KOPT-K1 (cell line): Measurements from ENCODE around the gene SAMD4B.
"Not testable (repeated sequence)": the region's sequence is repeated elsewhere in the genome, so short reads cannot be mapped to it uniquely, and the experiment has no call there.

ENCODE experiments used
- H3K27ac ChIP-seq: fragments of 200-600 bp; sonication (generic); 2 replicates; pipeline ENCODE4 v1.5.1; 2016; ENCODE audit warnings: antibody characterized with exemption, mild to moderate bottlenecking, low read depth, low read length; ENCODE audit not compliant: poor library complexity, severe bottlenecking
- H3K36me3 ChIP-seq: fragments of 200-600 bp; sonication (generic); 2 replicates; pipeline ENCODE4 v1.5.1; 2017; ENCODE audit warnings: antibody characterized with exemption, mild to moderate bottlenecking, low read length, moderate library complexity; ENCODE audit not compliant: insufficient read depth
- H3K9me3 ChIP-seq: fragments of 200-600 bp; sonication (generic); 2 replicates; pipeline ENCODE4 v1.5.1; 2017; ENCODE audit warnings: antibody characterized with exemption, low read length, mild to moderate bottlenecking; ENCODE audit not compliant: insufficient read depth, poor library complexity, severe bottlenecking

Gene SAMD4B

DNA sequence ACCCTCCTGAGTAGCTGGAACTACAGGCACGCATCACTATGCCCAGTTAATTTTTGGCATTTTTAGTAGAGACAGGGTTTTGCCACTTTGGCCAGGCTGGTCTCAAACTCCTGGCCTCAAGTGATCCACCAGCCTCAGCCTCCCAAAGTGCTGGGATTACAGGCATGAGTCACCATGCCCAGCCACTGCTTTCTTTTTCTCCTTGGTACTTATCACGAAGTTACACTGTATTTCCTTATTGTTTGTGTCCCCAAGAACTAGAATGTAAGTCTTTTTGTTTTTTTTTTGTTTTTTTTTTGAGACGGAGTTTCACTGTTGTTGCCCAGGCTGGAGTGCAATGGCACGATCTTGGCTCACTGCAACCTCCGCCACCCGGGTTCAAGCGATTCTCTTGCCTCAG, 2.1 kb upstream of the SAMD4B start:
- H3K27ac ChIP-seq, H3K36me3 ChIP-seq, H3K9me3 ChIP-seq: not testable (repeated sequence)

DNA sequence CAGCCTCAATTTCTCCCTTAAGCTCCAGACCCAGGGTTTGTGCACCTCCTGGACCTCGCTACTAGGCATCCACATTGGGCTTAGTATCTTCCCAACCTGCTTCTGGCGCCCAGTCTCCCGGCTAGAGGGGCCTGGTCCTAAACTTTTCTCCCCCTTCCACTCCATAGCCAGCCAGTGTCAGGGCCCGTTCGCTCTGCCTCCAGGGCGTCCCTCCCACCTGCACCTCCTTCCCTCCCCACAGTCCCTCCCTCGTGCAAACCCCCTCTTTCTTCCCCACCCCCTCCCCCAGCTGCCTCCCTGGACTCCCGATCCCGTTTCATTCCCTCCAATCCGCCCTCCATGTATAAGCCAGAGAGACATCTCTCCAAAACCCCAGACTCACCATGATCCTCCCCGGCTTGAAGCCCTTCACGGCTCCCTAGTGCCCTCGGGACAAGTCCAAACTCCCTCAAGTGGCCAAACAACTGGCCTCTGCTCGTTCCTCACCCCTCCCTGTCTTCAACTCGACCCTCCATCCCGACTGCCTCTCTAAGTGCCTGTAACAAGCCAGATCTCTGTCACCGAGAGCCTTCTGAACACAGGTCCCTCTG, 997 bp upstream of the SAMD4B start:
- Histone ChIP-seq H3K27ac (peak overlapping the region; percentile 80), H3K36me3 (peaks cover 11% of the 10 kb centered on the region), H3K9me3 (no peaks in the 10 kb centered on the region)

DNA sequence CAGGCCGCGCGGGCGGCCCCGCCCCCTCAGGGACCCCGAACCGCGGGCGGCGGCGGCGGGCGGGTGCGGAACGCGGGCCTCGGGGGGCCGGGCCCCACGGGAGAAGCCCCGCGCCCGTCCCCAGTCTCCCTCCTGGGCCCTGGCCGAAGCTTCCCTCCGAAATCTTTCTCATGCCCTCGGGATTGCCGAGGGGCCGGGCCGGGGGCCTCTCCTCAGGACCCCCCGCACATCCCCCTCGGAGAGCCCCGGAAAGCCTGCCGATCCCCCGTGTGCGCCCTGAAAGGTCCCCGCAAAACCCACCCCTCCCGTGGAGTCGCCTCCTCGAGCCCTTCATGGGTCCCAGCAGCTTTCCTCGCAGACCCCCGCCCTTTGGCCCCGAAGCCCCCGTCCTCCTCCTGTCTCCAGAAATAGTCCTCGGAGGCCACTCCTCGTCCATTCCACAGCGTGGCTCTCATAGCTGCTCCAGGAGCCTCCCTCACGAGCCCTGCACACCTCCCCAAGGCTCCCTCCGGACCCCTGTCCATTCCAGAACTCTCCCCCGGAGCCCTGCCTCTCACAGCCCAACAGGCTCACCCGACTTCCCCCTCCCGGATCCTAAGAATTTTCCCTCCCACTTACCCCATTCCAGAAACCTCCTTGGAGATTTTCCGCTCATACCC, 555 bp downstream of the SAMD4B start:
- Histone ChIP-seq H3K27ac (peak overlapping the region; percentile 59), H3K36me3 (peaks cover 13% of the 10 kb centered on the region), H3K9me3 (no peaks in the 10 kb centered on the region)

DNA sequence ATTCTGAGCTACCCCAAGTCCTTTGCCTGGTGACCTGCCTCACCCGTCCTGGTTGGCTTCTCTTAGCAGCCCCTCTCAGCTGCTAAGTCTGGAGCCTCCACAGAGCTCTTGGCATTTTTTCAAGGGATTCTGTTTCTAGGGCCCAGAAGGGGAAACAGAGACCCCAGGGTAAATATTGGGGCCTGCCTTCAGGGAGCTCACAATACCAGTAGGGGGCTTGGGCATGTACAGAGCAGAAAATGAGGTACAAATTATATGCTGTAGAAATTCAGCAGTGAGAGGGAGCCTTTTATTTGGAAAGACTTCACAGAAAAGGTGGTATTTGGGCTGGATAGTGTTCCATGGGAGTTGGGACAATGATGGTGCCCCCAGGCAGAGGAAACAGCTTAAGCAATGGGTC, 3.7 kb downstream of the SAMD4B start:
- H3K9me3 ChIP-seq, result no peaks in the 10 kb centered on the region
- peaks cover 39% of the 10 kb centered on the region for H3K36me3 ChIP-seq
- H3K27ac ChIP-seq, result no peak overlapping the region

DNA sequence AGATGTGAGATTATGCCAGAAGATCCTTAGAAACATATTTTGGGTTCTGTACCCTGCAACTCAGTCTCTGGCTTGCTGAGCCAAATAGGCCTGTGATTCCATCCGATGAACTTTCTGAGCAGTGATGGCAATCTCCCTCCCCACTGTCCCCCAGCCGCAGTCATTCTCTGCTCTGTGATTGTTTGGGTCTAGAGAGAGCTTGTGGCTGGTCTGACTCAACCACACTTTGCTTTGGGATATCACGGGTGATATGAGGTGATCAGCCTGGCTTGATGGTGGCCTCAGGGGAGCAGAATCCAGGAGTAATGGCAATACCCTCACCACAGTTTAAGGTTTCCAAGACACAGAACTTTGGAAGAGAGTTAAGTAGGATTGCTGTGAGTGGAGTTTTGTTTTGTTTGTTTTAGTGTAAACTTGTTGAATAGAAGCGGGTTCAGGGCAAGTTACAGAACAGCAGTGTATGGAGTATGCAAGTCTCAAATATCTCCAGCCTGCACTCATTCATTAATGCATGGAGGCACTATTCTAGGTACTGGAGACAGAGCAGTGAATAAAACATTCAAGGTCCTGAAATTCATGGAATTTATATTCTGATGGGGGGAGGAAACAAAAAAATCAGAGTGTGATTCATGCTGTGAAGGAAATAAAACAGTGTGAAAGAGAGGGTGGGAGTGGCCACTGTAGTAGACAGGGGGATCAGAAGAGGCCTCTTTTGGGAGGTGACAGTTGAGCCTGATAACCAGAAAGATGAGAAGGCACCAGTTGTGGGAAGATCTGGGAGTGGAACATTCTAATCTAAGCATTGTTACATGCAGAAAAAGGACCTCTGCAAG, 5.3 kb downstream of the SAMD4B start:
- Histone ChIP-seq H3K9me3 (no peaks in the 10 kb centered on the region), H3K27ac (no peak overlapping the region), H3K36me3 (peaks cover 50% of the 10 kb centered on the region)

DNA sequence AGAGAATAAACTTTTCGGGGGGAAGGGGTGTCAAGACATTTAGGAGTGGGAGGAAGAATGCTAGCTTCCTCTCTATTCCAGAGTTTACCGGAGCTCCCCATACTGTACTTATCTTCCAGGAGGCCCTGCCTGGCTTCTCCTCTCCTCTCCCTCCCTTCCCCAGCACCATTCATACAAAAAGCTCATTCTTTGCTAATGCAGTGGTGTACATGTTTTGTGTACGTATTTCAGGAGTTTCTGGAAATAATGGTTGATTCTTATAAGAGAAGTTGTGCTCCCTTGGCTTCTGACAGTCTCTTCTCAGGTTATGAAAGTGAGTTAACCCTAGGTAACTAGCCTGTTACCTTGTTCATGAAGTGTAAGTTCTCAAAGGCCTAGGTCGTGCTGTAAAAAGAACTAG, 7.1 kb downstream of the SAMD4B start:
- peaks cover 66% of the 10 kb centered on the region for H3K36me3 ChIP-seq
- no peaks in the 10 kb centered on the region for H3K9me3 ChIP-seq
- H3K27ac ChIP-seq, result no peak overlapping the region

DNA sequence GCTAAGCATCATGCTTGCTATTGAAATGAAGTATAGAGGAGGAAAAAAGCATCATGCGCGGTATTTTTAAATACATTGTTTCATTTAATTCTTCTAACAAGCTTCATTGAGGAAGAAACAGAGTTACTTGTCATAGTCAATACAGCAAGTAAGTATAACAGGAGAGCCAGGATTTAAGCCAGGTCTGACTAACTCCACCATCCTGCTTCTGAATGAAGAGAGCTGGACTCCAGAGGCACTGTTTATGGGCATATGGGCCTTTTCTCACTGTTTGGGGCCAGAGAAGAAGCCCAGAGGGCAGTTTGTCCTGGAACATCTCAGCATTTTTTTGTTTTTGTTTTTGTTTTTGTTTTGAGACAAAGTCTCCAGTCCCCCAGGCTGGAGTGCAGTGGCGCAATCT, 7.9 kb downstream of the SAMD4B start:
- no peaks in the 10 kb centered on the region for H3K9me3 ChIP-seq
- H3K27ac ChIP-seq, result no peak overlapping the region
- peaks cover 71% of the 10 kb centered on the region for H3K36me3 ChIP-seq

DNA sequence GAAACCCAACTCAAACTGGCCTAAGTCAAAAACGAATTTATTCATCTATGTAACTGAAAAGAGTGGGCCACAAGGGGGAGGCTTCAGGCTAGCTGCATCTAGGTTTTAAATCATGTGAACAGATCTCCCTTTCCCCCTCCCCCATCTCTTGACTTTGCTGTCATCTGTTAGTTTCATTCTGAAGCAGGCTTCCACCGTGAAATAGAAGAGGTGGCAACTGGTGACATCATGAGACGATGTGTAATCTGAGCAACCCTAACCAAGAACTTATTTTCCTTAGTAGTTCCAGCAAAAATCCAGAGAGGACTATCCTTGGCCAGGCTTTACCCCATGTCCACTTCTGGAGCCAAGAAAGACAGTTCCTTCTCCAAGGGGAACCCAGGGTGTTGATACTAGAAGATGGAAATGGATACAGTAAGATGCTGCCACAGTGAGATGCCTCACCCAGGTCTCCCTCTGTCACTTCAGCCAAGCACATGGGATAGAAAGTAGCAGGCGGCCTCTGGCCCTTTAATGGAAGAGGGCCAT, 9.4 kb downstream of the SAMD4B start:
- no peak overlapping the region for H3K27ac ChIP-seq
- no peaks in the 10 kb centered on the region for H3K9me3 ChIP-seq
- peaks cover 77% of the 10 kb centered on the region for H3K36me3 ChIP-seq

DNA sequence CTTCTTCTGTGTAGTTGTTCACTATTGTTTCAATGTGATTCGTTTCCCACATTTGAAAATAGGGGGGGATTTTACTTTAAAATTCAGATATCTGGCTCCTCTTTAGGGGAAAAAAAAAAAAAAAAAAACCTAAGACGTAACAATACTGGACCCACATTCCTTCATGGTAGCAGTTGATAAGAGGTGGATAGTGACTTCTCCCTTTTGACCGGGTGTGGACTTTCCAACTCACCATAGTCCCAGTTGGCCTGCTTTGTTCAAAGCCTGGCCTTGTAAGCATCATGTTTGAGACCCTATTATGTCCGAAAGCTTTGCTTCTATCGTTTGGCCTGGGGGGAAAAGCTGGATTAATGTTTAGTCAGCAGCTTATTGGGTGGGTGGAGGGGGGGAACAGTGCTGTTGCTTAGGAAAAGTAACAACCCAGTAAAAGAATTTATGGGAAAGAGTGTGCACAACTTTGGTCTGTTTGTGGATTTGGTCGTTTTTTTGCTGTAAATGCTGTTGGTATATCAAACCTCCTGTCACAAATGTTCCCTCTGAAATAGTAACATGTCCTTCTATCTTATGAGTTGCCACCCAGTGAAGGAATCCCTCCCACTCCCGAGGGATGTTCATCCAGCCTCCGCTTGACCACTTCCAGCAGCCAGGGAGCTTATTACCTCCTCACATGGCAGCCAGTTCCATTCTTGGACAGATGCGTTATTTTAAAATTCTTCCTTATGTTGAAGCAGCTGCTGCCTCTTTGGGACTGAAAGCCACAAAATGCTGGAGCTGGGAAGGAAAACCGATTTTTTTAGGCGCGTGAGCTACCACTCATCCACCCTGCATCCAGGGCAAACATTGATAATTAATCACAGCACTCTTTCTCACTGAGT, 10.4 kb downstream of the SAMD4B start:
- Histone ChIP-seq H3K27ac (no peak overlapping the region), H3K36me3 (peaks cover 87% of the 10 kb centered on the region), H3K9me3 (no peaks in the 10 kb centered on the region)

DNA sequence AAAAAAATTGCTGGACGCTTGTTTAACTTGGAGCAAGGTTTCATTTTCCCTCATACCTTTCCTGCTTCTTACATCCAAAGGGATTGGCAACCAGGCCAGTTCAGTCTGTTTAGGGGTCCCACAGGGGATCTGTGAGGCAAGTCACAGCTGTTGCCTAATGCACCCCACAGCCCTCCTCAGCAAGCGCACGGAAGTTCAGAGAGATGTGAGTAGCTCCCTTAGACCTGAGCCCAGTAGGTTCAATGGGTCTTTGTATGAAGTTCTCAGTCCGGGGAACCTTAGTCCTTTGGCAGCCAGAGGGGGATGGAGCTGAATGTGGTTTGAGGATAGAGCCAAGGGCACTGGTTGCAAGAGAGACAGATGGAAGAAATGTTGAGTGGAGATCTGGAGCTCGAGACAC, 13.0 kb downstream of the SAMD4B start:
- H3K27ac ChIP-seq, result no peak overlapping the region
- H3K36me3 ChIP-seq, result peaks cover 84% of the 10 kb centered on the region
- H3K9me3 ChIP-seq, result no peaks in the 10 kb centered on the region

DNA sequence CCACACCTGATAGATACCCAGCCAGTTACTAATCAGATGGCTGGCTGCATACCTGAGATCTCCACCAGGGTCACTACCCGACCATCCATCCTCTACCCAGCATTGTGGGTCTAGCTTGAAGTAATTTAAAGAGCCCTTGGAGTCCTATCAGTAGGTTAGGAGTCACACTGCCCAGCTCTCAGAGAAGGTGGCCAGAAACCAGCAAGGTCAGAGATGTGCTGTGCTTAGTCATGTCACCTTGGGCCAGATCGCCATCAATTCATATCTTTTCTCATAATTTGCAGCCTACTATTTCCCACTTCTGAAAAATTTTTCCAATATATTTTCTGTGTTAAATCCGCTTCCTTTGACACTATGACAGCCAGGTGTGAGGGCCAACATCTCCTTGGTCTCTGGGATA, 13.9 kb downstream of the SAMD4B start:
- no peak overlapping the region for H3K27ac ChIP-seq
- no peaks in the 10 kb centered on the region for H3K9me3 ChIP-seq
- peaks cover 90% of the 10 kb centered on the region for H3K36me3 ChIP-seq

DNA sequence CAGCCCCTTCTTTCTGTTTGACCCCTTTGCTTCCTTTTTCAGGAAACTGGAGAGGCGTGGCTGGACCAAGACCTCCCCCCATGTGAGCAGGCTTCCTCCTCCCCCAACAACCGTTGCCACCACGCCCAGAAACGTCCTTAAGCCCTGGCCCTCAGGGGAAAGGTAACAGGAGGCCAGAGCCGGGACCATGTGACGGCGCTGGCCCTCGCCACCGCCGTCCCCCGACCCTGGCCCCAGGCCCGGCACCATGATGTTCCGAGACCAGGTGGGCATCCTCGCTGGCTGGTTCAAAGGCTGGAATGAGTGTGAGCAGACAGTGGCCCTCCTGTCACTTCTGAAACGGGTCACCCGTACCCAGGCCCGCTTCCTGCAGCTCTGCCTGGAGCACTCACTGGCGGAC, 14.4 kb downstream of the SAMD4B start:
- no peak overlapping the region for H3K27ac ChIP-seq
- no peaks in the 10 kb centered on the region for H3K9me3 ChIP-seq
- H3K36me3 ChIP-seq, result peaks cover 91% of the 10 kb centered on the region

DNA sequence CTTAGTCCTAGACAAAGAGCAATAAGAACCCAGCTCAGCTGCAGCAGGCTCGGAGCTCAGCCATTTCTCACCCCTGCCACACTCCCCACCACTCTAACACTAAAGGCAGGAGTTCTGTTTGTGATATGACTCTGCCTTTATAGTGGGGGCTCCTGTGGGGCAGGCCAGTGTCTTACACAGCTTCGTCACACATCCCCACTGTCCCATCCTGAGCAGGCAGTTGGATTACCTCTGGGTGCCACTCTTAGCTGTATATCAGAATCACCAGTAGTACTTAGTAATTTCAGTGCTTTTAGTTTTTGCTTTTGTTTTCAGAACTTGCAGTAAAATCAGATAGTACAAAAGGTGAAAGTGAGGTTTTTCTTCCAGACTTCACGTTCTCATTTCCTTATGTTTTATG, 16.8 kb downstream of the SAMD4B start:
- Histone ChIP-seq H3K9me3 (no peaks in the 10 kb centered on the region), H3K27ac (no peak overlapping the region), H3K36me3 (peaks cover 89% of the 10 kb centered on the region)

DNA sequence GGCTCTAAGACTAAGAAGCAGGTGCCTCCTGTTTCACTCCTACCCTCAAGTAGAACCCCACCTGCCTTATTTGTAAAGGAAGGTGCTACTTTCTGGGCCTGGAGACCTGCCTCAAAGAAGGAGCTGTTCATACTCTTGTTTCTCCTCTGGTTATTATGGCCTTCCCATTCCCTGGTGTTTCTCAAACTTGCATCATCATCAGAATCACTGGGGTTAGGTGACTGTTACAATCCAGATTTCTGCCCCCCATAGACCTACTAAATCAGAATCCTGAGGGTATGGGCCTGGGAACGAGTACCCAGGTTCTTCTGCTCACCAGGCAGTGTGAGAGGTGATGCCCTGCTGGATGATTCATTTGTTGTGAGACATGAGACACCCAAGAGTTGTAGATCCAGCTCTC, 18.4 kb downstream of the SAMD4B start:
- Histone ChIP-seq H3K9me3 (no peaks in the 10 kb centered on the region), H3K27ac (no peak overlapping the region), H3K36me3 (peaks cover 85% of the 10 kb centered on the region)
